ENCODE results near the gene OR2A5.
"Not testable (repeated sequence)": the region's sequence is repeated elsewhere in the genome, so short reads cannot be mapped to it uniquely, and the experiment has no call there.

Gene OR2A5

GRCh38 chr7:144048648-144049047, at the start of gene OR2A5:
OR2A5 (plus strand) TSS chr7:144048948; CDS start chr7:144050402, 1,454 bp downstream.
- no peak for FAIRE-seq
- DNase-seq (ENCODE audit: low spot score), result no peak

- no peak for DNase-seq (ENCODE audit: low spot score)
- no peak for FAIRE-seq
These were observed 48.7 kb upstream of the OR2A5 start, which contains the start of gene OR6B1 for GRCh38 chr7:144000020-144000419. OR6B1 (plus strand) TSS chr7:144000320; CDS start chr7:144003997, 3,677 bp downstream.

- no peak for DNase-seq (ENCODE audit: low spot score)
- no peak for FAIRE-seq
These were observed 47.2 kb upstream of the OR2A5 start for GRCh38 chr7:144001543-144001942.

- DNase-seq (ENCODE audit: low spot score) (no peak), FAIRE-seq (no peak)
These were observed 44.0 kb upstream of the OR2A5 start for GRCh38 chr7:144004703-144005102.

- FAIRE-seq (no peak), DNase-seq (ENCODE audit: low spot score) (no peak)
These were observed 42.6 kb upstream of the OR2A5 start for GRCh38 chr7:144006029-144006691.

GRCh38 chr7:144006692-144007042, 42.1 kb upstream of the OR2A5 start:
- DNase-seq (ENCODE audit: low spot score) (no peak), FAIRE-seq (no peak)

- FAIRE-seq, result no peak
- DNase-seq (ENCODE audit: low spot score), result no peak
These were observed 39.4 kb upstream of the OR2A5 start for GRCh38 chr7:144009361-144009760.

GRCh38 chr7:144010061-144010460, 38.7 kb upstream of the OR2A5 start:
- not testable (repeated sequence) for FAIRE-seq; DNase-seq (ENCODE audit: low spot score)

GRCh38 chr7:144010821-144011220, 37.9 kb upstream of the OR2A5 start:
- DNase-seq (ENCODE audit: low spot score); FAIRE-seq: not testable (repeated sequence)

- FAIRE-seq (no peak), DNase-seq (ENCODE audit: low spot score) (no peak)
These were observed 37.1 kb upstream of the OR2A5 start for GRCh38 chr7:144011458-144012230.

- FAIRE-seq (no peak), DNase-seq (ENCODE audit: low spot score) (no peak)
These were observed 30.7 kb upstream of the OR2A5 start for GRCh38 chr7:144018065-144018464.

GRCh38 chr7:144019457-144019856, 29.3 kb upstream of the OR2A5 start:
- DNase-seq (ENCODE audit: low spot score), result peak; percentile 59
- FAIRE-seq, result no peak

- no peak for FAIRE-seq
- no peak for DNase-seq (ENCODE audit: low spot score)
These were observed 28.4 kb upstream of the OR2A5 start for GRCh38 chr7:144020340-144020739.

- no peak for FAIRE-seq
- no peak for DNase-seq (ENCODE audit: low spot score)
These were observed 26.6 kb upstream of the OR2A5 start for GRCh38 chr7:144022169-144022568.

- FAIRE-seq (no peak), DNase-seq (ENCODE audit: low spot score) (no peak)
These were observed 25.4 kb upstream of the OR2A5 start for GRCh38 chr7:144023171-144023827.

GRCh38 chr7:144024213-144024612, 24.5 kb upstream of the OR2A5 start:
- FAIRE-seq (no peak), DNase-seq (ENCODE audit: low spot score) (no peak)

- FAIRE-seq, result no peak
- no peak for DNase-seq (ENCODE audit: low spot score)
These were observed 22.4 kb upstream of the OR2A5 start for GRCh38 chr7:144026203-144026883.

- peak; percentile 22 for DNase-seq (ENCODE audit: low spot score)
These were observed 21.7 kb upstream of the OR2A5 start for GRCh38 chr7:144027070-144027469.

GRCh38 chr7:144027974-144028373, 20.8 kb upstream of the OR2A5 start:
- DNase-seq (ENCODE audit: low spot score) (no peak), FAIRE-seq (no peak)

More at GRCh38 chr7:144027070-144027469, 21.7 kb upstream of the OR2A5 start:
- FAIRE-seq, result peak; percentile 54

GRCh38 chr7:144028547-144028946, 20.2 kb upstream of the OR2A5 start:
- DNase-seq (ENCODE audit: low spot score) (no peak), FAIRE-seq (peak; percentile 30)

- FAIRE-seq, result no peak
These were observed 16.2 kb upstream of the OR2A5 start for GRCh38 chr7:144032516-144032915.

More at GRCh38 chr7:144032516-144032915, 16.2 kb upstream of the OR2A5 start:
- no peak for DNase-seq (ENCODE audit: low spot score)

All from RCC 7860 (cell line).